ENCODE data around the gene DHX57.

Gene DHX57, protein sequence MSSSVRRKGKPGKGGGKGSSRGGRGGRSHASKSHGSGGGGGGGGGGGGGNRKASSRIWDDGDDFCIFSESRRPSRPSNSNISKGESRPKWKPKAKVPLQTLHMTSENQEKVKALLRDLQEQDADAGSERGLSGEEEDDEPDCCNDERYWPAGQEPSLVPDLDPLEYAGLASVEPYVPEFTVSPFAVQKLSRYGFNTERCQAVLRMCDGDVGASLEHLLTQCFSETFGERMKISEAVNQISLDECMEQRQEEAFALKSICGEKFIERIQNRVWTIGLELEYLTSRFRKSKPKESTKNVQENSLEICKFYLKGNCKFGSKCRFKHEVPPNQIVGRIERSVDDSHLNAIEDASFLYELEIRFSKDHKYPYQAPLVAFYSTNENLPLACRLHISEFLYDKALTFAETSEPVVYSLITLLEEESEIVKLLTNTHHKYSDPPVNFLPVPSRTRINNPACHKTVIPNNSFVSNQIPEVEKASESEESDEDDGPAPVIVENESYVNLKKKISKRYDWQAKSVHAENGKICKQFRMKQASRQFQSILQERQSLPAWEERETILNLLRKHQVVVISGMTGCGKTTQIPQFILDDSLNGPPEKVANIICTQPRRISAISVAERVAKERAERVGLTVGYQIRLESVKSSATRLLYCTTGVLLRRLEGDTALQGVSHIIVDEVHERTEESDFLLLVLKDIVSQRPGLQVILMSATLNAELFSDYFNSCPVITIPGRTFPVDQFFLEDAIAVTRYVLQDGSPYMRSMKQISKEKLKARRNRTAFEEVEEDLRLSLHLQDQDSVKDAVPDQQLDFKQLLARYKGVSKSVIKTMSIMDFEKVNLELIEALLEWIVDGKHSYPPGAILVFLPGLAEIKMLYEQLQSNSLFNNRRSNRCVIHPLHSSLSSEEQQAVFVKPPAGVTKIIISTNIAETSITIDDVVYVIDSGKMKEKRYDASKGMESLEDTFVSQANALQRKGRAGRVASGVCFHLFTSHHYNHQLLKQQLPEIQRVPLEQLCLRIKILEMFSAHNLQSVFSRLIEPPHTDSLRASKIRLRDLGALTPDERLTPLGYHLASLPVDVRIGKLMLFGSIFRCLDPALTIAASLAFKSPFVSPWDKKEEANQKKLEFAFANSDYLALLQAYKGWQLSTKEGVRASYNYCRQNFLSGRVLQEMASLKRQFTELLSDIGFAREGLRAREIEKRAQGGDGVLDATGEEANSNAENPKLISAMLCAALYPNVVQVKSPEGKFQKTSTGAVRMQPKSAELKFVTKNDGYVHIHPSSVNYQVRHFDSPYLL (N-terminal part only)

DNA sequence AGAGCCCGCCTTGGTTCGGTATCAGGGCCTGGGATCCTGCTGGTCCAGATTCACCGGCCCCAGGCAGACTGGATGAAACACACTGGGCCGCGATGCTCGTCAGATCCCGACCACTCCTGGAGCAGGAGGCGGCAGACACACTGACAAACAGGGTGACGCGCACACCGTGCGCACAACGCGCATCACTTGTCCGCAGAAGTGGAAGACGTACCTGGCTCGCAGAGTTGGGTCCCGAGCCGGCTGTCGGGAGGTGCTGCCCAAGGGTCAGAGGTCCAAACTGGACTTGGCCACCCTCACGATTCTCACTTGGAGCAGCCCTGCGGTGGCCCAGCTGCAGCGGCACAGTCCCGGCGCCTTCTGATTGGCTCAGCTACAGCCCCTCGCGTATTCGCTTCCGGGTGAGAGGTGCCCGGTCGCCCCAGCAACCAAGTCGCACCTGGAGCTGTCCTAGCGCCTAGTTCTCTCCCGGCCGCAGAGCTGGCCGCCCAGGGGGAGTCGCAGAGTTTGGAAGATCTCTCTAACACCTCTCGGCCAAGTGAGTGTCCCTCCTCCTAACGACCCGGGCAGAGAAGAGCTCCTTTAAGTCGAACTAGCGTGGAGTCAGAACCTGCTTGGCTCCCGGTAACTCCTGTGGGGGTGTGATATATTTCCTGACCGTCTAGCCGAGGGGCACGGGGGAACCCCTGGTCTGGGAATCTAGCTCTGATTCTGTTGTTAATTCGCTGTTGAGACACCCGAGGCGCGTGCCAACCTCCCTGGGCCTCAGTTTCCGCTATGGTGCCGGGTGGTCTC, at the start of gene DHX57, which contains the start of gene MORN2:
TSS of gene DHX57 (minus strand) at position 359 of the 792 bp plus-strand sequence. CDS start 7,529 bp downstream, outside the sequence.
TSS of gene MORN2 (plus strand) at position 401 of the 792 bp plus-strand sequence.
- DNase-seq (ENCODE audit: low read depth in 2 of 2) = peak; percentile 49 to 58

DNA sequence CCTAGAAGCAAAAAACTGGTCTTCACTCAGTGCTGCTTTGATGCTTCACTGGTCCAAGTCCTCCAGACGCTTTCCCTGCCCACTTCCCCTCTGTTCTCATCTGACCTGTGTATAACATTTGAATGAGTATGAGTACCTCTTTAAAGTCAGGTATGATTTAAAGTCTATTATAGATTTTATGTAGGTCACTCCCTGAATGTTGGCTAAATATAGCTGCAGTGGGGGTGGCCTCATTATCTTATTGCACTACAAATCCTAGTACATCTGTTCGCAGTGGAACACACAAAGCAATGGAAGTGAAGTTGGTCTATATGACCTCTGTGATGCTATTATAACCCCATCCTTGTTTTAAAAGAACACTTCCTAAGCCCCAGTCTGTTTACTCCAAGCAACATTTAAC, 47.2 kb upstream of the DHX57 start:
- no peak for DNase-seq (ENCODE audit: low read depth in 2 of 2)

DNA sequence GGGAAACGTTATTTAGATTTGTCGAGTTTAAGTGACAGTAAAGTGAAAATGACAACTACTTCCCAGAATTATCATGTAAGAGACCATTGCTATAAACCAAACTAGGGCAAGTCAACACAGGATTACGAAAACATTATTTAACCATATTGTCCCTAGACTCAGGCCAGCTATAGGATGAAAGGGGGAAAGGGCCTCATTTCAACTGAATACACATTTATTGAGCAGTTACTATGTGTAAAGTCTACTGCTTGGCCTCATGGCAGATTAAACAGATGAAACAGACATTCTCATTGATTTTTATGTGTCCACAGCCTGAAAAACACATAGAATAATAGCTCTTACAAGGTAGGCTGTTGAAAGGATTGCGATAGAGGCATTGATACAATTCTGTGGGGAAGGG, 46.7 kb upstream of the DHX57 start:
- DNase-seq (ENCODE audit: low read depth in 2 of 2) = no peak

DNA sequence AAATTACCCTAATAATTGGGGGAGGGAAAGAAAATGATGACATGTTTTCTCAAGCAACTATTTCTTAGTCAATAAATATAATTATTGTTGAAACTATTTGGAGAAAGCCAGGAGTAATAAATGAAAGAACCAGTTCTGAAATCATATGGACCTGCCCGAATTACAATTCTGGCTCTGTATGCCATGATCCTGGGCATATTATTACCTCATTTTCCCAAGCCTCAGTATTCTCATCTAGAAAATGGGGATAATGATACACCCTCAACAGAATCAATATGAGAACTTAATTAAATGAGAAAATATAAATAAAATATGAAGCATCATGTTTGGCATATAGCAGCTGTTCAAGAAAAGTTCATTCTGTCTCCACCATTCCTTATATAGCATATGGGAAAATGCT, 36.9 kb upstream of the DHX57 start:
- no peak for DNase-seq (ENCODE audit: low read depth in 2 of 2)

DNA sequence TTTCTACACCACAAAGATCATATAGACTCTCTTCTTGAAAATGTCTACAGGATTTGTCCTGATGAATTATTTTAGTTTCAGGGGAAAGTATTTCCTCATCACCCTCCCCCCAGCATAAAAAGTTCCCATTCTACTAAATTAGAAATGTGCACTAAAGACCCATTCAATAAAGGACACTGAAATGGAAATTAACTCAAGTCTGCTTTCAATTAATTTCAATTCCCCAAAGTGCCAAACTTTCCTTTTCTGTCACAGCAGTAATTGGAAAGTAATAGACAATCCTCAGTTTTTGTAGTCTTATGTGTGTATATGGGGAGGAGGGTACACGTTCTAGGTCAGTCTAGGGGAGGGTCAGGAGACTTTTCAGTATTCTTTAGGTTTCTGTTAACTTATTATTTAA, 35.5 kb upstream of the DHX57 start:
- no peak for DNase-seq (ENCODE audit: low read depth in 2 of 2)

DNA sequence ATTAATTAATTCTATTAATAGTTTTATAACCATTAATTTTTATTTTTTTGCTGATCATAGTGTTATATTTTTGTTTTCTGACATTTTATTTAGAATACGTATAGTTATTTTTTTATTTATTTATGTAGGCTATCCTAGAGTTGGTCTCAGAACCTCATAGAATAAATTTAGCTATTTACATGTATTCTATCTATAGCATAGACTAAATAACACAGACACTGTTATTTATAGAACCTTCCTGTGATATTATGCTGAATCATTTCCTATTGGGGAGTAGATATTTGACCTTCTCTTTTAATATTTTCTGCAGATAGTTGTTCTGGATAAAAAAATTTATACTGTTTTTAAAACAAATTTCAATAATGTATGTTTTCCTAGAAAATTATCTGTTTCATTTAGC, 34.1 kb upstream of the DHX57 start:
- no peak for DNase-seq (ENCODE audit: low read depth in 2 of 2)

DNA sequence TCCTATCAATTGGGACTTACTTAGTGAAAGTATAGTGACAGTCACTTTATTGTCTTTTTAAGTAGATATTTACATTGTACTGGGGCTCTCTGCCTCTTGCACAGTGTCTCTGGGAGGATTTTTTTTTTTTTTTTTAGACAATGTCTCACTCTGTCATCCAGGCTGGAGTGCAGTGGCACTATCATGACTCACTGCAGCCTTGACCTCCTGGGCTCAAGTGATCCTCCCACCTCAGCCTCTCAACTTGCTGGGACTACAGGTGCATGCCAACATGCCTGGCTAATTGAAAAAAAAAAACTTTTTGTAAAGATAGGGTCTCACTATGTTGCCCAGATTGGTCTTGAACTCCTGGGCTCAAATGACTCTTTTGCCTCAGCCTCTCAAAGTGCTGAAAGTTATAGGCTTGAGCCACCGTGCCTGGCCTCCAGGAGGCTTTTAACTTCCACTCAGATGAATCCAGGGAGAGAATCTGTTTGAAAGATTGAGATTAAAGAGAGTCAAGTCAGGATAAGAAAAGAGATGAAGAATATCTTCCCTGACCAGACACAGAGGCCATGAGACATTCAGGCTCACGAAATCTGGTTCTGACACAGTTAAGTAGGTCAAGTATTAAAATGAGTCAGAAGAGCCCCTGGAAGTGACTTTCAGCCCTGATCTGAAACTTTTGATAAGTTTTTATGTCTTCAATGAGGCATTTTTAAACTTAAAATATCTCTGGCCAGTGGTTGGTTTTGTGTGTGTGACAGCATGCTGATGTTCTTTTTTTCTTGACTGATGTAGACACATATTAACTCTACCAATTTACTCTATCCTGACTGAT, 32.2 kb upstream of the DHX57 start:
- no peak for DNase-seq (ENCODE audit: low read depth in 2 of 2)

DNA sequence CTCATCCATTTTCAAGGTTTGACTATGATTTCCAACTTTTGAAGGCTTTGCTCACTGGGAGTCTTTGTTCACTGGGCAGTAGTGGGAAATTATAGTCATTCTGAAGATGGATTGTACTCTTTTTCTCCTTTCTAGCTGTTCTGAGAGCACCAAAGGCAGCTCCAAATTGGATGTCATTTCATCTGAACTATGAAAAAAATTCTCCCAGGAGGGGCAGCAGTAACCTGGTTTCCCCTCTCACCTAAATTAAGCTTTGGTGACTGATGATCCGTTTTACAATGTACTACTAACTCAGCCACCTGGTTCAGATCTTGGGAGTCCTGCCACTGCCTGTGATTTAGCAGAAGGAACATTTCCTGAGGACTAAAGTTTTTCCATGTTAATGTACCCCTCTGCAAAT, 31.5 kb upstream of the DHX57 start:
- DNase-seq (ENCODE audit: low read depth in 2 of 2) = no peak

DNA sequence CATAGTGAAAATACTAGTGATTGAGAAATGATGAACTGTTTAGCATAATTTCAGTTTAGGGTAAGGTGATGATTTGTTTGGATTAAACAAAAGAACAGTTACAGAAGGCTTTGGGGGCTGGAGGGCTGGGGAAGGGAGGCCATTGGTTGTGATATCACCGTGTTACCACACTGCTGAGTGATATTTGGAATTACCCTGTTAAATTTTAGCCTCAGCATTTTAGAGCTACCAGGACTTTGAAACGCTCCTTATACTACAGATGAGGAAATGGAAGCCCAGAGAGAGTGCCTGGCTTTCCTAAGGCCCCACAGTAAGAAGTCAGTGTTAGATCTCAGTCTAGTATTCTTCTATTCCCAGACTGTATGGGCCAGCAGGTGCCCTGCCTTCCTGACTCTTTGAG, 29.5 kb upstream of the DHX57 start:
- DNase-seq (ENCODE audit: low read depth in 2 of 2) = no peak

DNA sequence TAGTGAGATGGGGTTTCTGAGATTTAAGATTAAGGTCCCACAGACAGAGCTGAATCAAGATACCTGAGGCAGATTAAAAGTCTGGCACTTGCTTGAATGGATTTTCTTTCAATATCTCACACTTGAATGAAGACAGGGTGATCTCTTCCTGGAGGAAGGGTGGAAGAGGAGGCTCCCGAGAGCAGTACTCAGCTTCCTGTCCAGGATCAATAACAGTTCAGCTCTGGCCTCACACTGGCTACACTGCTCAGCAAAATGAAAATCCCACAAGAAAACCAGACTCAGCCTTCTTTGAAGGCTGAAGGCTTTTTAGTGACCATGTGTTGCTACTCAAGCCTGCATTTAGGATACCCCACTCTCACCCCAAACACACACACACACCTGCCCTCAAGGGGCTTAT, 25.0 kb upstream of the DHX57 start:
- DNase-seq (ENCODE audit: low read depth in 2 of 2) = no peak

DNA sequence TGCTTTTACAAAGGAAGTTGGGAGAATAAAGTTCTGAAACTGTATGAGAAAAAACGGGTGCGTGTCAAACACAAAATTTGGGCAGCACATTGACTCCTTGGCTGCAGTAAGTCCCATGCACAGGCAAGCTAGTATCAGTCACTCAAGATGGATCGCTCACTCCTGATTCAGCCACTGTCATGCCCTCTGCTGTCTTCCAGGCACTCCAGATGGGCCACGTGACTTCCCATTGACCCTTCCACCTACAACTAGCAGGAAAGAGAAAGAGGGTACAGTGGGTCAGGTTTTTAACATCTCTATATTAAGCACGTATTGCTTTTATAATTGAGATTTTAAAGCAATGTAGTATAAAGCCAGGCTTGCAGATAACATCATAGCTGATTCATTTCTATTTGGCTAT, 22.5 kb upstream of the DHX57 start:
- DNase-seq (ENCODE audit: low read depth in 2 of 2) = no peak

DNA sequence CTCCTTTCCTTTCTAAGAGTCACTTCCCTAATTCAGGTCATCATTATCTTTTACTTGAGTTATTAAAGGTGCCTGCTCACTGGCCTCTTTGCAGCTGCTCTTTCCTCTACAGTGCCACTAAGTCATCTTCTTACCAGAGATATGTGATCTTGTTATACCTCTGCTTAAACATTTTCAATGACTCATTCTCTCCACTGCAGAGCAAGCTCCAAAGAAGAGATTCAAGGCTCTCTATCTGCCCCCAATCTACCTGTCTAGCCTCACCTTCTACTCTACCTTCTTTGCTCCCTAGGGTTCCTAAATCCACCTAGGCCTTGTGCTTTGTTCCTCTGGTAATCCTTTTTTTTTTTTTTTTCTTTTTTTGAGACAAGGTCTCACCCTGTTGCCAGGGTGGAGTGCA, 17.1 kb upstream of the DHX57 start:
- DNase-seq (ENCODE audit: low read depth in 2 of 2) = no peak

DNA sequence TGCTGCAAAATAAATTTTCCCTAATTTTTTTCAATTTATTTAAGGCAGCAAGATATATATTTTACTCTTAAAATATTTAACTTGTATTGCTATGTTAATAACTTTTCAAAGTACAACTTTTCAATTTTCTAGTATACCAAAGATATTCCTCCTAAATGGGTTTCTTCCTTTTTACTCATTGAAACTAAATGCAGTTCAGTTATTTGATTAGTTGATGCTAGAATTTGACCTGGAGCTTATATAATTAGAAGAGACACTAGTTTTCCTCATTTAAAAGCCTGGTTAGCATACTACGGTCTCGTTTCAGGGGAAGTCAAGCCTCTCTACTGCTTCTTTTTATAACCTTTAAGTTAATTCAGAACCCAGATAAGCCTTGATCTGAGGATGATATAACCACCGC, 13.8 kb upstream of the DHX57 start, which contains the start of gene ARHGEF33:
TSS of gene ARHGEF33 (plus strand) at position 301 of the 400 bp plus-strand sequence. CDS start 29,573 bp downstream, outside the sequence.
- no peak for DNase-seq (ENCODE audit: low read depth in 2 of 2)

DNA sequence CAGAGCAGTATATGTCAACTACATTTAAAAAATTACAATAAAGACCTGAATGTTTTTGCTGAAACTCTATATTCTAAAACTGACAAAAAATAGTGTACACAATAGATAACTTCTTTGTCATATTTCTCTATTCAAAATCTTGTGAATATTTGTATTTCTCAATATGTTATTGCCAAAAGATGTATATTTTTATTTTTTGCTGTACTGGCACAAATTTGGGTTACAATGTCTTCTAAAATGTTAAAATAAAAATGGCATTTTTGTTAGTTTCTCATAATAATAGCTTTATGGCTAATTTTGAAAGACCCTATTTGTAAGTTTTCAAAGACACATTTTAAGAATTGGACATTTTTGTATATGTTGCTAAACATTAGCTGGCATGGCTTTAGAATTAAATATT, 13.3 kb upstream of the DHX57 start:
- no peak for DNase-seq (ENCODE audit: low read depth in 2 of 2)

DNA sequence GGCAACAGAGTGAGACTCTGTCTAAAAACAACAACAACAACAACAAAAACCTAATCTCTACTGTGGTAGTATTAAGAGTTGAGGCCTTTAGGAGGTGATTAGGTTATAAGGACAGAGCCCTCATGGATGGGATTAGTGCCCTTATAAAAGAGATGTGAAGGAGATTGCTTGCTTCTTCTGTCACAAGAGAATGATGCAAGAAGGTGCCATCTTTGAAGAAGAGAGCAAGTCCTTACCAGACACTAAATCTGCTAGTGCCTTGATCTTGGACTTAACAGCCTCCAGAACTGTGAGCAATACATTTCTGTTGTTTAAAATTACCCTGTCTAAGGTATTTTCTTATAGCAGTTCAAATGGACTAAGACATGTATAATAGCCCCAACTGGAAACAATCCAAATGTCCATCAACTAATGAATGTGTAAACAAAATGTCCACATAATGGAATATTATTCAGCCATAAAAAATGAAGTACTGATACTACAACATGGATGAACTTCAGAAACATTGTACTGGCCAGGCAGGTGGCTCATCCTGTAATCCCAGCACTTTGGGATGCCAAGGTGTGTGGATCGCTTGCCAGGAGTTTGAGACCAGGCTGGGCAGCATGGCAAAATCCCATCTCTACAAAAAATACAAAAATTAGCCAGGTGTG, 12.3 kb upstream of the DHX57 start:
- DNase-seq (ENCODE audit: low read depth in 2 of 2) = no peak

DNA sequence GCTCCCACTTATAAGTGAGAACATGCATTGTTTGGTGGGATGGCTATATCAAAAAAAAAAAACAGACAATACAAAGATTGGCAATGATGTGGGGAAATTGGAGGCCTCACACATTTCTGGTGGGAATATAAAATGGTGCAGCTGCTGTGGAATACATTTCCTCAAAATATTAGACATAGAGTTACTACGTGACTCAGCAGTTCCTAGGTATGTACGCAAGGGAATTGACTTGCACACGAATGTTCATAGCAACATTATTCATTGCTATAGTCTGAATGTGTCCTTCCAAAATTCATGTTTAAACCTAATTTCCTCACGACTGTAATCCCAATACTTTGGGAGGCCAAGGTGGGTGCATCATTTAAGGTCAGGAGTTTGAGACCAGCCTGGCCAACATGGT, 11.6 kb upstream of the DHX57 start:
- DNase-seq (ENCODE audit: low read depth in 2 of 2) = no peak

DNA sequence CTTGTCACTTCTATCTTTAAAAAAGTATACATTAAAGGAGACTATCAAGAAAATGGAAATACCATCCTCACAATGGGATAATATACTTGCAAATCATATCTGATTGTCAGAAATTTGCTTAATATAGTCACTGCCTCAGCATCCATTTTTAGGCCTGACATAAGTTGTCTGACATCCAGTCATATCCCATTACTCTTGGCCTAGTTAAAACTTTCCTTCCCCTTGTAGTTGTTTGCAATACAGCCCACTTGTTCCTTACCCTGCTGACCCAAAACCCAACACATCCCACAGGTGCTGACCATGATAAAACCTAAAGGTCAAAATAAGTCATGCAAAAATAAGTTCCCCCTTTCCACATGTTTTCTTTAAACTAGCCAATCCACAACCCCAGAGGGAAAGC, 10.3 kb upstream of the DHX57 start:
- no peak for DNase-seq (ENCODE audit: low read depth in 2 of 2)

DNA sequence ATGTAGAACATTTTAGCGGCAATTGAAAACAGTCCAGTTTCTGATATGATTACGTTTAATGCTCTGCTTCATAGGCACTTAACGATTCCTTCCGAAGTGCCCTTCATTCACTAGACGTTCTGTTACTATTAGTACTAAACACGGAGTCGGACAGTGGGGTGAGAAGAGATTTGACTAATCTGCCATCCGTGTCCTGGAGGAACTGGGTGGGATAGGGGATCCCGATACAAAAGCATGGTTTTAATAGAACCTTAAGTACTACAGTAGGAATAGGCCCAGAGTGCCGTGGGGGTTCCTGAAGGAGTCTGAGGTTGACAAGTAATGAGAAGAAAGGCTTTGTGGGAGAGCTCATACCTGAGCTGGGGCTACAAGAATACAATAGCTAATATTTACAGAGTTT, 673 bp upstream of the DHX57 start:
- no peak for DNase-seq (ENCODE audit: low read depth in 2 of 2)

DNA sequence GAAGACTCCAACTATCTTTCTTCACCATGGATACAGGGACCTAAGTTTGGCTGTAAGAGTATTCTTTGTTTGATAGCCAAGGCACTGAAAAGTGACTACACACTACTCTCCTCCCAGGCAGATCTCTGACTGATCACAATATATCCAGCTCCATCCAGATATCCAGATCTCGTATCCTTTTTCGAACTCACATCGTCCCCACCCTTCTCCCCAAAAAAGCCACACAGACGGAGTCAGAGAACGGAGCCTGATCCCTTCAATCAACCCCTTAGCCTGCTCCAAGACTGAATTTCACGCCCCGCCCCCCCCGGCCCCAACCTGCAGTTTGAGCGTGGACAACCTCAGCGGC, 533 bp downstream of the DHX57 start:
- DNase-seq (ENCODE audit: low read depth in 2 of 2) = no peak

DNA sequence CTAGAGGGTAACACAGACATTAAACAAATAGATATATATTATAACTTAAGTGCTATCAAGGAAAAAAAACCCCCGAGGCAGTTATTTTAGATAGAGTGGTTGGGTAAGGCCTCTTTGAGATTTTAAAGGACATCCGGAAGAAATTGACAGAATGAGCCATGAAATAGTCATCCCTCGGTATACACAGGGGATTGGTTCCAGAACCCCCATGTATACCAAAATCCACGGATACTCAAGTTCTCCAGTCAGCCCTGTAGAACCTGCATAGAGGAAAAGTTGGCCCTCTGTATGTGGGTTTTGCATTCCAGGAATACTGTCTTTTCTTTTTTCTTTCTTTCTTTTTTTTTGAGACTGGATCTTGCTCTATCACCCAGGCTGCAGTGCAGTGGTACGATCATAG, 2.0 kb downstream of the DHX57 start:
- DNase-seq (ENCODE audit: low read depth in 2 of 2) = no peak
